GM12878 (cell line): ENCODE measurements around the gene PLCG1. TPM values are rescaled to one million over a fixed set of nuclear protein-coding genes. Genes with fewer than 3 reads are reported as not detected.

ENCODE experiments used
- ATAC-seq: fragments of 200-7000 bp; cut with Tn5 transposase; 3 replicates; pipeline ENCODE4 v1.9.1; 2020; ENCODE audit warnings: mild to moderate bottlenecking, moderate library complexity
- BruUV-seq: library from RNA; stranded (reverse); fragments of 400-500 nt; replicated peaks from 2 replicates; lab custom pipeline; 2021; lab: Mats Ljungman, UMichigan
- CTCF ChIA-PET: fragments of 300-600 bp; sonication (Branson Sonifier 250); formaldehyde crosslinking; extraction: SDS; loops from one replicate; lab custom pipeline; 2021; ENCODE audit warnings: inconsistent platforms; lab: Yijun Ruan, JAX
- POLR2A ChIA-PET: fragments of 350-600 bp; formaldehyde crosslinking; extraction: SDS; loops from one replicate; lab custom pipeline; 2021; ENCODE audit warnings: inconsistent platforms; lab: Charles Lee
- RAD21 ChIA-PET: fragments of 300-600 bp; sonication (Branson Sonifier 250); formaldehyde crosslinking; loops from one replicate; lab custom pipeline; 2023; ENCODE audit warnings: antibody characterized with exemption; ENCODE audit not compliant: unreplicated experiment; lab: Charles Lee
- SMC1A ChIA-PET: fragments of 300-600 bp; sonication (Branson Sonifier 250); formaldehyde crosslinking; loops from one replicate; lab custom pipeline; 2023; ENCODE audit not compliant: unreplicated experiment, uncharacterized antibody; lab: Charles Lee
- DNase-seq: peaks from one replicate; pipeline ENCODE4 v3.0.0-alpha.2; 2011; ENCODE audit warnings: low read depth, low spot score
- FAIRE-seq: peaks from 3 replicates; lab custom pipeline; 2011; peaks lifted over from hg19 to GRCh38; lab: Jason Lieb, UNC
- H2AFZ ChIP-seq: 2 replicates; pipeline ENCODE4 v1.6.0; 2011; ENCODE audit warnings: low read depth, low read length, control low read depth; ENCODE audit not compliant: control insufficient read depth
- H3K27ac ChIP-seq: 2 replicates; pipeline ENCODE4 v1.5.1; 2011; ENCODE audit warnings: control low read depth; ENCODE audit not compliant: control insufficient read depth, insufficient read depth
- H3K27me3 ChIP-seq, 2 experiments: replicated peaks in 1 of 2; 2 replicates each; pipeline versions ENCODE4 v1.6.0 to v1.6.1; 2011; ENCODE audit warnings: low read length in 1 of 2; ENCODE audit not compliant: control insufficient read depth in 2 of 2, insufficient read depth in 2 of 2
- H3K36me3 ChIP-seq, 2 experiments: 2 replicates each; pipeline ENCODE4 v1.5.1; 2011; ENCODE audit warnings: low read length in 1 of 2; ENCODE audit not compliant: control insufficient read depth in 2 of 2, insufficient read depth in 2 of 2
- H3K4me1 ChIP-seq: 2 replicates; pipeline ENCODE4 v1.6.1; 2011; ENCODE audit warnings: mild to moderate bottlenecking, low read length, moderate library complexity, mixed read lengths; ENCODE audit not compliant: control insufficient read depth, insufficient read depth
- H3K4me2 ChIP-seq: 2 replicates; pipeline ENCODE4 v1.6.0; 2011; ENCODE audit warnings: control low read depth; ENCODE audit not compliant: control insufficient read depth, insufficient read depth
- H3K4me3 ChIP-seq: fragments of 200-600 bp; sonication (generic); 2 replicates; pipeline ENCODE4 v1.5.1; 2016
- H3K79me2 ChIP-seq: 2 replicates; pipeline ENCODE4 v1.6.0; 2011; ENCODE audit warnings: low read length; ENCODE audit not compliant: control insufficient read depth, insufficient read depth
- H3K9ac ChIP-seq: 2 replicates; pipeline ENCODE4 v1.8.0; 2011; ENCODE audit warnings: low read length, control low read depth, mixed read lengths; ENCODE audit not compliant: control insufficient read depth, insufficient read depth
- H3K9me3 ChIP-seq: replicated peaks from 3 replicates; pipeline ENCODE4 v1.5.1; 2011; ENCODE audit warnings: mild to moderate bottlenecking, low read length; ENCODE audit not compliant: control insufficient read depth, insufficient read depth
- H4K20me1 ChIP-seq: 2 replicates; pipeline ENCODE4 v1.6.0; 2011; ENCODE audit not compliant: control insufficient read depth, insufficient read depth
- FOS ChIP-seq: IDR thresholded peaks from 3 replicates; pipeline ENCODE4 v1.6.1; 2011; ENCODE audit warnings: borderline replicate concordance; ENCODE audit not compliant: insufficient read length; ENCODE audit errors: extremely low read depth
- FOXM1 ChIP-seq: IDR thresholded peaks from 2 replicates; pipeline ENCODE4 v1.6.1; 2012; ENCODE audit warnings: low read depth, mild to moderate bottlenecking, inconsistent platforms, low read length, moderate library complexity
- HDAC2 ChIP-seq: fragments of 200-600 bp; sonication (generic); IDR thresholded peaks from 2 replicates; pipeline ENCODE4 v1.6.1; 2017
- IKZF2 ChIP-seq, 2 experiments: fragments of 450-650 bp; IDR thresholded peaks; 2 replicates each; pipeline ENCODE4 v1.6.1; 2017; ENCODE audit warnings: mild to moderate bottlenecking in 2 of 2, moderate library complexity in 2 of 2
- JUNB ChIP-seq: IDR thresholded peaks from 2 replicates; pipeline ENCODE4 v1.6.1; 2016; ENCODE audit warnings: antibody characterized with exemption, mild to moderate bottlenecking
- LARP7 ChIP-seq: fragments of 450-650 bp; IDR thresholded peaks from 2 replicates; pipeline ENCODE4 v1.6.1; 2017; ENCODE audit warnings: mild to moderate bottlenecking
- MEF2B ChIP-seq: fragments of 450-650 bp; IDR thresholded peaks from 2 replicates; pipeline ENCODE4 v1.6.1; 2018; ENCODE audit warnings: mild to moderate bottlenecking, moderate library complexity; ENCODE audit not compliant: partially characterized antibody, poor library complexity, severe bottlenecking
- NFXL1 ChIP-seq: fragments of 450-650 bp; IDR thresholded peaks from 2 replicates; pipeline ENCODE4 v1.6.1; 2017; ENCODE audit warnings: antibody characterized with exemption, mild to moderate bottlenecking, borderline replicate concordance
- RB1 ChIP-seq: fragments of 450-650 bp; formaldehyde crosslinking; IDR thresholded peaks from 2 replicates; pipeline ENCODE4 v1.6.1; 2017; ENCODE audit warnings: mild to moderate bottlenecking, borderline replicate concordance
- RBBP5 ChIP-seq: fragments of 200-600 bp; sonication (generic); conservative IDR thresholded peaks from 2 replicates; pipeline ENCODE4 v1.6.1; 2016
- RFX5 ChIP-seq: IDR thresholded peaks from 2 replicates; pipeline ENCODE4 v1.6.1; 2011; ENCODE audit warnings: low read depth, low read length, improper control_type of control experiment
- YY1 ChIP-seq: IDR thresholded peaks from 2 replicates; pipeline ENCODE4 v1.6.1; 2011; ENCODE audit warnings: low read depth, mild to moderate bottlenecking, low read length
- ZNF622 ChIP-seq: fragments of 450-650 bp; IDR thresholded peaks from 2 replicates; pipeline ENCODE4 v1.6.1; 2017; ENCODE audit warnings: mild to moderate bottlenecking, inconsistent platforms
- WGBS: methylation state at CpG from one replicate; pipeline ENCODE4 v1.1.6; 2016; ENCODE audit warnings: low lambda C conversion rate; ENCODE audit not compliant: insufficient replicate concordance, insufficient coverage; ENCODE audit errors: missing lambda C conversion rate; 5-methylcytosine and 5-hydroxymethylcytosine counted together
- in situ Hi-C: fragments of 300-500 bp; cut with MboI; formaldehyde crosslinking; loops from 9 replicates; pipeline ENCODE4 v1.14.3; 2018; ENCODE audit warnings: mixed read lengths
- intact Hi-C: fragments of 100-400 bp; cut with micrococcal nuclease; formaldehyde crosslinking; loops from one replicate; pipeline ENCODE4 v1.14.2; 2022; ENCODE audit not compliant: unreplicated experiment
- polyA plus RNA-seq, 11 experiments: library from polyadenylated mRNA; depleted of rRNA in 4 of 11; unstranded in 6 of 11; stranded (reverse) in 5 of 11; fragments of >200 nt; fragmentation: Nextera tagmentation in 4 of 11; fragmentation: Illumina TruSeq in 1 of 11; extraction: Ambion mirVana in 4 of 11; extraction: Trizol in 1 of 11; gene quantifications; 1 replicate in 1 of 11; 2 replicates in 10 of 11; pipeline versions ENCODE4 v1.2.1 to v1.2.3, GENCODE V29; 2011 to 2016; ENCODE audit warnings: inconsistent platforms in 2 of 11, missing spikeins in 2 of 11, low read depth in 1 of 11
- total RNA-seq, 4 experiments: library from RNA; depleted of rRNA in 3 of 4; stranded (reverse); fragments of >200 nt in 3 of 4; fragmentation: Illumina TruSeq in 1 of 4; extraction: Trizol in 1 of 4; gene quantifications; 2 replicates each; pipeline versions ENCODE4 v1.2.1 to v1.2.3, GENCODE V29; 2013 to 2021
- TF ChIP-seq, protein P1 (sequence below): fragments of 450-650 bp; IDR thresholded peaks from 2 replicates; pipeline ENCODE4 v1.6.1; 2014; ENCODE audit warnings: mild to moderate bottlenecking
- TF ChIP-seq, protein P2 (sequence below): IDR thresholded peaks from 2 replicates; pipeline ENCODE4 v1.6.1; 2012; ENCODE audit warnings: low read length, inconsistent platforms
- TF ChIP-seq, protein P3 (sequence below): fragments of 450-650 bp; IDR thresholded peaks from 2 replicates; pipeline ENCODE4 v1.6.1; 2017; ENCODE audit warnings: antibody characterized with exemption, mild to moderate bottlenecking, moderate library complexity

PLCG1 gene
- total and polyA plus RNA-seq, 10 of the 15 experiments (the other 5 are each of a cell fraction or from before 2014, with no cell fraction given) = 2.6 to 114 (median 45.3) TPM

GRCh38 chr20:41148942-41149341 lies 11.6 kb downstream of the PLCG1 start (continued):
- no peak for TF ChIP-seq RFX5
- no peak for TF ChIP-seq ZNF622
- TF ChIP-seq, protein P1, sequence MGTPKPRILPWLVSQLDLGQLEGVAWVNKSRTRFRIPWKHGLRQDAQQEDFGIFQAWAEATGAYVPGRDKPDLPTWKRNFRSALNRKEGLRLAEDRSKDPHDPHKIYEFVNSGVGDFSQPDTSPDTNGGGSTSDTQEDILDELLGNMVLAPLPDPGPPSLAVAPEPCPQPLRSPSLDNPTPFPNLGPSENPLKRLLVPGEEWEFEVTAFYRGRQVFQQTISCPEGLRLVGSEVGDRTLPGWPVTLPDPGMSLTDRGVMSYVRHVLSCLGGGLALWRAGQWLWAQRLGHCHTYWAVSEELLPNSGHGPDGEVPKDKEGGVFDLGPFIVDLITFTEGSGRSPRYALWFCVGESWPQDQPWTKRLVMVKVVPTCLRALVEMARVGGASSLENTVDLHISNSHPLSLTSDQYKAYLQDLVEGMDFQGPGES = no peak
- no peak for TF ChIP-seq RB1
- no peak for TF ChIP-seq RBBP5
- no peak for TF ChIP-seq HDAC2

- Histone ChIP-seq H3K4me2 (no peak overlapping the region), H3K4me1 (peaks cover 27% of the 10 kb centered on the region), H3K27me3 (no peaks in the 10 kb centered on the region), H3K36me3 (peaks cover 5 to 7% of the 10 kb centered on the region in 2 experiments; a peak in 3 of 4 replicates), H3K79me2 (peaks cover 71% of the 10 kb centered on the region), H4K20me1 (no peaks in the 10 kb centered on the region; the same call in none of the 2 replicates), H3K4me3 (no peak overlapping the region), H3K9ac (no peak overlapping the region), H2AFZ (no peak overlapping the region), H3K27ac (no peak overlapping the region), H3K9me3 (no peaks in the 10 kb centered on the region)
- FAIRE-seq (no peak), ATAC-seq (peak; percentile 38), DNase-seq (no peak)
- ChIA-PET SMC1A (interaction anchor here (0.9 to 2.0 kb wide), 2 partner anchors 10 to 65 kb away, joined by 3 to 7 read pairs; no protein-coding TSS in a partner anchor), RAD21 (no interaction called here), POLR2A (interaction anchor here (0.7 to 1.3 kb wide), 2 partner anchors 9 to 13 kb away, joined by 3 to 4 read pairs; no protein-coding TSS in a partner anchor), CTCF (interaction anchor here (1.4 to 3.9 kb wide), 3 partner anchors 10 to 189 kb away, joined by 3 to 18 read pairs (median 15); no protein-coding TSS in a partner anchor)
- WGBS = 69% methylated on average over 3 of the region's 3 CpGs
- intact Hi-C loops = no loop called here
- BruUV-seq = no TSS peak
- in situ Hi-C loops = no loop called here
- TF ChIP-seq IKZF2 (IDR thresholded peaks at IDR 0.05) (no peak), NFXL1 (no peak), MEF2B (no peak), LARP7 (no peak), YY1 (no peak), HDAC2 (no peak), FOXM1 (no peak), JUNB (no peak), FOS (no peak)
- TF ChIP-seq, protein P2, sequence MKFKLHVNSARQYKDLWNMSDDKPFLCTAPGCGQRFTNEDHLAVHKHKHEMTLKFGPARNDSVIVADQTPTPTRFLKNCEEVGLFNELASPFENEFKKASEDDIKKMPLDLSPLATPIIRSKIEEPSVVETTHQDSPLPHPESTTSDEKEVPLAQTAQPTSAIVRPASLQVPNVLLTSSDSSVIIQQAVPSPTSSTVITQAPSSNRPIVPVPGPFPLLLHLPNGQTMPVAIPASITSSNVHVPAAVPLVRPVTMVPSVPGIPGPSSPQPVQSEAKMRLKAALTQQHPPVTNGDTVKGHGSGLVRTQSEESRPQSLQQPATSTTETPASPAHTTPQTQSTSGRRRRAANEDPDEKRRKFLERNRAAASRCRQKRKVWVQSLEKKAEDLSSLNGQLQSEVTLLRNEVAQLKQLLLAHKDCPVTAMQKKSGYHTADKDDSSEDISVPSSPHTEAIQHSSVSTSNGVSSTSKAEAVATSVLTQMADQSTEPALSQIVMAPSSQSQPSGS = no peak
- TF ChIP-seq, protein P3, sequence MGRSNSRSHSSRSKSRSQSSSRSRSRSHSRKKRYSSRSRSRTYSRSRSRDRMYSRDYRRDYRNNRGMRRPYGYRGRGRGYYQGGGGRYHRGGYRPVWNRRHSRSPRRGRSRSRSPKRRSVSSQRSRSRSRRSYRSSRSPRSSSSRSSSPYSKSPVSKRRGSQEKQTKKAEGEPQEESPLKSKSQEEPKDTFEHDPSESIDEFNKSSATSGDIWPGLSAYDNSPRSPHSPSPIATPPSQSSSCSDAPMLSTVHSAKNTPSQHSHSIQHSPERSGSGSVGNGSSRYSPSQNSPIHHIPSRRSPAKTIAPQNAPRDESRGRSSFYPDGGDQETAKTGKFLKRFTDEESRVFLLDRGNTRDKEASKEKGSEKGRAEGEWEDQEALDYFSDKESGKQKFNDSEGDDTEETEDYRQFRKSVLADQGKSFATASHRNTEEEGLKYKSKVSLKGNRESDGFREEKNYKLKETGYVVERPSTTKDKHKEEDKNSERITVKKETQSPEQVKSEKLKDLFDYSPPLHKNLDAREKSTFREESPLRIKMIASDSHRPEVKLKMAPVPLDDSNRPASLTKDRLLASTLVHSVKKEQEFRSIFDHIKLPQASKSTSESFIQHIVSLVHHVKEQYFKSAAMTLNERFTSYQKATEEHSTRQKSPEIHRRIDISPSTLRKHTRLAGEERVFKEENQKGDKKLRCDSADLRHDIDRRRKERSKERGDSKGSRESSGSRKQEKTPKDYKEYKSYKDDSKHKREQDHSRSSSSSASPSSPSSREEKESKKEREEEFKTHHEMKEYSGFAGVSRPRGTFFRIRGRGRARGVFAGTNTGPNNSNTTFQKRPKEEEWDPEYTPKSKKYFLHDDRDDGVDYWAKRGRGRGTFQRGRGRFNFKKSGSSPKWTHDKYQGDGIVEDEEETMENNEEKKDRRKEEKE = no peak
Observed at GRCh38 chr20:41150664-41151063, 13.3 kb downstream of the PLCG1 start.
